Loucy (cell line): ENCODE results near the gene MTF2.
"Not testable (repeated sequence)": the region's sequence is repeated elsewhere in the genome, so short reads cannot be mapped to it uniquely, and the experiment has no call there.

Experiments used
- H2AFZ ChIP-seq: fragments of 200-600 bp; sonication (generic); 2 replicates; pipeline ENCODE4 v1.6.0; 2016; ENCODE audit warnings: antibody characterized with exemption, mild to moderate bottlenecking, low read length, moderate library complexity
- H3F3A ChIP-seq: fragments of 200-600 bp; 2 replicates; pipeline ENCODE4 v1.6.0; 2016; ENCODE audit warnings: antibody characterized with exemption, low read depth, mild to moderate bottlenecking
- H3K27me3 ChIP-seq: fragments of 200-600 bp; sonication (generic); 2 replicates; pipeline ENCODE4 v1.6.1; 2014; ENCODE audit warnings: low read length, mild to moderate bottlenecking; ENCODE audit not compliant: insufficient read depth, poor library complexity, severe bottlenecking
- H3K36me3 ChIP-seq: fragments of 200-600 bp; sonication (generic); 2 replicates; pipeline ENCODE4 v1.6.1; 2016; ENCODE audit warnings: low read length; ENCODE audit not compliant: insufficient read depth
- H3K4me1 ChIP-seq: fragments of 200-600 bp; sonication (generic); 2 replicates; pipeline ENCODE4 v1.5.1; 2014; ENCODE audit warnings: low read length, mild to moderate bottlenecking; ENCODE audit not compliant: insufficient read depth, poor library complexity, severe bottlenecking
- H3K4me2 ChIP-seq: fragments of 200-600 bp; sonication (generic); 2 replicates; pipeline ENCODE4 v1.6.0; 2014; ENCODE audit warnings: antibody characterized with exemption, low read length, low read depth, mild to moderate bottlenecking; ENCODE audit not compliant: poor library complexity, severe bottlenecking
- H3K4me3 ChIP-seq: fragments of 200-600 bp; sonication (generic); 2 replicates; pipeline ENCODE4 v1.5.1; 2014; ENCODE audit warnings: low read length, mild to moderate bottlenecking, mixed read lengths; ENCODE audit not compliant: poor library complexity, severe bottlenecking
- H3K79me2 ChIP-seq: fragments of 200-600 bp; sonication (generic); 2 replicates; pipeline ENCODE4 v1.6.1; 2014; ENCODE audit warnings: low read length; ENCODE audit not compliant: insufficient read depth
- H3K9ac ChIP-seq: fragments of 200-600 bp; sonication (generic); 2 replicates; pipeline ENCODE4 v1.6.0; 2014; ENCODE audit warnings: mild to moderate bottlenecking, low read depth, low read length, moderate library complexity; ENCODE audit not compliant: poor library complexity, severe bottlenecking
- H3K9me2 ChIP-seq: fragments of 200-600 bp; sonication (generic); replicated peaks from 2 replicates; pipeline ENCODE4 v1.6.1; 2016; ENCODE audit warnings: low read depth, low read length, mixed read lengths
- H3K9me3 ChIP-seq: fragments of 200-600 bp; sonication (generic); 2 replicates; pipeline ENCODE4 v1.6.1; 2014; ENCODE audit warnings: mild to moderate bottlenecking, antibody characterized with exemption, low read length, low read depth; ENCODE audit not compliant: insufficient read depth
- H4K20me1 ChIP-seq: fragments of 200-600 bp; sonication (generic); 2 replicates; pipeline ENCODE4 v1.6.0; 2014; ENCODE audit warnings: antibody characterized with exemption, low read length, mild to moderate bottlenecking; ENCODE audit not compliant: insufficient read depth, poor library complexity, severe bottlenecking
- CTCF ChIP-seq: fragments of 200-600 bp; sonication (generic); conservative IDR thresholded peaks from 2 replicates; pipeline ENCODE4 v1.5.1; 2014; ENCODE audit warnings: mild to moderate bottlenecking, antibody characterized with exemption, low read length
- EZH2phosphoT487 ChIP-seq: fragments of 200-600 bp; IDR thresholded peaks from 2 replicates; pipeline ENCODE4 v1.6.1; 2018; ENCODE audit warnings: antibody characterized with exemption, mild to moderate bottlenecking, moderate library complexity, borderline replicate concordance

Gene MTF2

DNA sequence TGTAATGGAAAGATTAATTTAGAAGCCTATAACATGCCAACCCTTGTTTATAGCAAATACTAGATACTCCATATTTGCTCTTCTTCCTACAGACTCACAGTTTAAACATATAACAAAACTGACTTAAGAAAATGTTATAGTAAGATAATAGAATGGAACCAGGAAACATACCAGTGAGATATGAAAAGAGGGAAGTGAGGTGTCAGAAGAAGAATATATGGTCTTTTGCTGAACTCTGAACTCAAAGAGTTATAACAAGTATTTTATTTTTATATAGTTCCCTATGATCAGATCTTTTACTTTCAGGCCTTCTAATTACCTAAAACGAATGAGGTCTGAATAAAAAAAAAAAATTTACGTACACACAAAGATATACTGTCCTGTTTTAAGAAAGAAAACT lies 80.3 kb downstream of the MTF2 start:
- peaks cover 6% of the 10 kb centered on the region for H3K4me1 ChIP-seq
- H3K9ac ChIP-seq, result no peak overlapping the region
- H3K36me3 ChIP-seq, result peaks cover 55% of the 10 kb centered on the region
- no peaks in the 10 kb centered on the region for H3F3A ChIP-seq
- H3K79me2 ChIP-seq, result peaks cover 41% of the 10 kb centered on the region
- no peak overlapping the region for H3K4me3 ChIP-seq
- H2AFZ ChIP-seq, result no peak overlapping the region
- no peak overlapping the region for H3K4me2 ChIP-seq
- peaks cover 18% of the 10 kb centered on the region for H4K20me1 ChIP-seq
- no peaks in the 10 kb centered on the region for H3K27me3 ChIP-seq
- TF ChIP-seq CTCF (no peak), EZH2phosphoT487 (no peak)
- no peaks in the 10 kb centered on the region for H3K9me2 ChIP-seq
- H3K9me3 ChIP-seq, result no peaks in the 10 kb centered on the region

GRCh38 chr1:93163314-93163713 lies 84.2 kb downstream of the MTF2 start:
- H3F3A ChIP-seq, H2AFZ ChIP-seq, H3K4me3 ChIP-seq, H3K27me3 ChIP-seq, H3K9ac ChIP-seq, H3K9me2 ChIP-seq, H3K4me2 ChIP-seq, H3K9me3 ChIP-seq, H3K4me1 ChIP-seq: not testable (repeated sequence)
- peaks cover 37% of the 10 kb centered on the region for H3K36me3 ChIP-seq
- peaks cover 78% of the 10 kb centered on the region for H3K79me2 ChIP-seq
- peaks cover 20% of the 10 kb centered on the region for H4K20me1 ChIP-seq

GRCh38 chr1:93164816-93165215 lies 85.7 kb downstream of the MTF2 start:
- Histone ChIP-seq H3K36me3 (peaks cover 22% of the 10 kb centered on the region), H3K27me3 (no peaks in the 10 kb centered on the region), H3K9ac (no peak overlapping the region), H3K4me3 (no peak overlapping the region), H3K4me2 (no peak overlapping the region), H3K79me2 (peaks cover 92% of the 10 kb centered on the region), H3K4me1 (no peaks in the 10 kb centered on the region), H3K9me2 (no peaks in the 10 kb centered on the region), H3K9me3 (0 out of 2 replicates have a peak, but pooled peaks cover 3% of the 10 kb centered on the region), H2AFZ (no peak overlapping the region), H3F3A (no peaks in the 10 kb centered on the region), H4K20me1 (peaks cover 26% of the 10 kb centered on the region)
- no peak for TF ChIP-seq CTCF
- no peak for TF ChIP-seq EZH2phosphoT487

DNA sequence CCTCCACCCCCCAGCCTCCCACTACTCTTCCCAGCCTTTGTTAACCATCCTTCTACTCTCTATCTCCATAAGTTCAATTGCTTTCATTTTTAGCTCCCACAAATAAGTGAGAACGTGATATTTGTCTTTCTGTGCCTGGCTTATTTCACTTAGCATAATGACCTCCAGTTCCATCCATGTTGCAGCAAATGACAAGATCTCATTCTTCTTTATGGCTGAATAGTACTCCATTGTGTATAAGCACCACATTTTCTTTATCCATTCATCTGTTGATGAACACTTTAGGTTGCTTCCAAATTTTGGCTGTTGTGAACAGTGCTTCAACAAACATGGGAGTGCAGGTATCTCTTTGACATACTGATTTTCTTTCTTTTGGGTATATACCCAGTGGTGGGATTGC lies 86.8 kb downstream of the MTF2 start:
- H3K9me2 ChIP-seq, H3K27me3 ChIP-seq, H3K4me2 ChIP-seq, H2AFZ ChIP-seq, H3K4me1 ChIP-seq, H3K9me3 ChIP-seq, H3K4me3 ChIP-seq, H3K9ac ChIP-seq, H3F3A ChIP-seq: not testable (repeated sequence)
- peaks cover 94% of the 10 kb centered on the region for H3K79me2 ChIP-seq
- peaks cover 17% of the 10 kb centered on the region for H3K36me3 ChIP-seq
- H4K20me1 ChIP-seq, result peaks cover 31% of the 10 kb centered on the region
